Endothelial cell of umbilical vein (primary cell): Measurements from ENCODE around the gene TMPRSS6. TPM values are rescaled to one million over a fixed set of nuclear protein-coding genes. Genes with fewer than 3 reads are reported as not detected.

Experiments
- BruUV-seq: library from RNA; stranded (reverse); fragments of 400-500 nt; replicated peaks from 2 replicates; lab custom pipeline; 2021; lab: Mats Ljungman, UMichigan
- CTCF ChIA-PET: fragments of 300-600, 350-600 bp; sonication (Branson Sonifier 250); formaldehyde crosslinking; loops from one replicate; lab custom pipeline; 2021; ENCODE audit warnings: antibody characterized with exemption, inconsistent platforms; lab: Charles Lee
- POLR2A ChIA-PET: fragments of 300-600, 350-600 bp; sonication (Branson Sonifier 250); formaldehyde crosslinking; loops from one replicate; lab custom pipeline; 2021; ENCODE audit warnings: antibody characterized with exemption, inconsistent platforms; lab: Charles Lee
- DNase-seq: peaks from one replicate; pipeline ENCODE4 v3.0.0-alpha.2; 2011; ENCODE audit warnings: low read depth, low spot score
- FAIRE-seq: peaks from 2 replicates; lab custom pipeline; 2011; peaks lifted over from hg19 to GRCh38; lab: Jason Lieb, UNC
- H2AFZ ChIP-seq: 2 replicates; pipeline ENCODE4 v1.6.0; 2012; ENCODE audit warnings: low read depth, low read length, control low read depth, inconsistent platforms
- H3K27ac ChIP-seq: 2 replicates; pipeline ENCODE4 v1.5.1; 2011; ENCODE audit warnings: low read depth, mild to moderate bottlenecking, control low read depth, low read length, moderate library complexity; ENCODE audit not compliant: insufficient read depth
- H3K27me3 ChIP-seq, 2 experiments: 2 replicates each; pipeline versions ENCODE4 v1.6.0 to v1.6.1; 2011; ENCODE audit warnings: low read length in 2 of 2, mixed read lengths in 1 of 2; ENCODE audit not compliant: control insufficient read depth in 2 of 2, insufficient read depth in 2 of 2
- H3K36me3 ChIP-seq, 2 experiments: 2 replicates in 1 of 2; 3 replicates in 1 of 2; pipeline ENCODE4 v1.5.1; 2011; ENCODE audit warnings: low read length in 2 of 2, mild to moderate bottlenecking in 1 of 2, moderate library complexity in 1 of 2; ENCODE audit not compliant: control insufficient read depth in 2 of 2, insufficient read depth in 2 of 2; ENCODE audit errors: extremely low read depth in 1 of 2
- H3K4me1 ChIP-seq: 3 replicates; pipeline ENCODE4 v1.5.1; 2011; ENCODE audit warnings: mild to moderate bottlenecking, low read length; ENCODE audit not compliant: control insufficient read depth, insufficient read depth; ENCODE audit errors: extremely low read depth
- H3K4me2 ChIP-seq: 2 replicates; pipeline ENCODE4 v1.6.1; 2011; ENCODE audit warnings: low read length, control low read depth, mixed read lengths; ENCODE audit not compliant: insufficient read depth
- H3K4me3 ChIP-seq, 3 experiments: fragments of 200-600 bp in 1 of 3; sonication (generic), shearing (Covaris generic) in 1 of 3; replicated peaks in 1 of 3; 2 replicates each; pipeline ENCODE4 v1.5.1; 2011 to 2016; ENCODE audit warnings: control low read depth in 3 of 3, low read length in 3 of 3, mild to moderate bottlenecking in 2 of 3, inconsistent platforms in 1 of 3, low read depth in 1 of 3, moderate library complexity in 1 of 3; ENCODE audit not compliant: insufficient read depth in 1 of 3
- H3K79me2 ChIP-seq: 2 replicates; pipeline ENCODE4 v1.6.0; 2012; ENCODE audit warnings: low read length, inconsistent platforms; ENCODE audit not compliant: control insufficient read depth, insufficient read depth
- H3K9ac ChIP-seq: replicated peaks from 2 replicates; pipeline ENCODE3; 2011; ENCODE audit warnings: low read length, control low read depth; ENCODE audit not compliant: insufficient read depth; ENCODE audit errors: extremely low read depth
- H3K9me1 ChIP-seq: replicated peaks from 3 replicates; pipeline ENCODE4 v1.6.0; 2011; ENCODE audit warnings: mild to moderate bottlenecking, low read length; ENCODE audit not compliant: control insufficient read depth, insufficient read depth; ENCODE audit errors: extremely low read depth
- H3K9me3 ChIP-seq: replicated peaks from 2 replicates; pipeline ENCODE4 v1.5.1; 2012; ENCODE audit warnings: low read length, inconsistent platforms; ENCODE audit not compliant: control insufficient read depth, insufficient read depth
- H4K20me1 ChIP-seq: replicated peaks from 2 replicates; pipeline ENCODE3; 2011; ENCODE audit warnings: mild to moderate bottlenecking, low read length; ENCODE audit not compliant: control insufficient read depth, insufficient read depth; ENCODE audit errors: extremely low read depth
- CTCF ChIP-seq, 2 donors: IDR thresholded peaks; 1 replicate in 1 of 2; 2 replicates in 1 of 2; pipeline ENCODE4 v1.5.1; 2011; ENCODE audit warnings: low read length in 2 of 2, mild to moderate bottlenecking in 2 of 2, moderate library complexity in 2 of 2, control low read depth in 1 of 2, inconsistent platforms in 1 of 2, low read depth in 1 of 2; ENCODE audit not compliant: insufficient read depth in 1 of 2; ENCODE audit errors: extremely low read depth in 1 of 2
- EZH2 ChIP-seq: IDR thresholded peaks from 2 replicates; pipeline ENCODE4 v1.6.1; 2012; ENCODE audit warnings: borderline replicate concordance, low read depth, mild to moderate bottlenecking, moderate library complexity, low read length, inconsistent platforms; ENCODE audit not compliant: severe bottlenecking
- FOS ChIP-seq: IDR thresholded peaks from 2 replicates; pipeline ENCODE4 v1.6.1; 2011; ENCODE audit warnings: mild to moderate bottlenecking, low read length, moderate library complexity, borderline replicate concordance; ENCODE audit not compliant: insufficient read depth
- GATA2 ChIP-seq: IDR thresholded peaks from 2 replicates; pipeline ENCODE4 v1.7.0; 2011; ENCODE audit warnings: low read depth, mild to moderate bottlenecking, moderate library complexity, mixed read lengths, low read length; ENCODE audit not compliant: insufficient read length, insufficient read depth
- JUN ChIP-seq: IDR thresholded peaks from 2 replicates; pipeline ENCODE4 v1.6.1; 2011; ENCODE audit warnings: borderline replicate concordance, low read depth; ENCODE audit not compliant: insufficient read length, insufficient read depth
- MAX ChIP-seq: IDR thresholded peaks from 2 replicates; pipeline ENCODE4 v1.6.1; 2011; ENCODE audit not compliant: insufficient read depth, insufficient read length
- MYC ChIP-seq: IDR thresholded peaks from one replicate; pipeline ENCODE4 v1.6.1; 2011; ENCODE audit warnings: mild to moderate bottlenecking, low read depth, low read length
- POLR2A ChIP-seq: IDR thresholded peaks from 2 replicates; pipeline ENCODE4 v1.6.1; 2012; ENCODE audit warnings: low read depth, mild to moderate bottlenecking, control low read depth, low read length
- POLR2AphosphoS5 ChIP-seq: IDR thresholded peaks from 2 replicates; pipeline ENCODE4 v1.6.1; 2012; ENCODE audit warnings: low read depth, mild to moderate bottlenecking, control low read depth, low read length, moderate library complexity; ENCODE audit not compliant: insufficient read depth
- dilution Hi-C: fragments of 300-500 bp; cut with MboI; formaldehyde crosslinking; loops from one replicate; pipeline ENCODE4 v1.15.0; 2019; ENCODE audit warnings: low sequenced_read_pairs; ENCODE audit not compliant: extremely low pct_ligation_motif_present
- intact Hi-C: fragments of 100-400 bp; cut with micrococcal nuclease; formaldehyde crosslinking; loops from one replicate; pipeline ENCODE4 v1.10.0; 2022
- polyA plus RNA-seq, 4 experiments: library from polyadenylated mRNA; depleted of rRNA in 3 of 4; stranded (reverse) in 3 of 4; unstranded in 1 of 4; fragments of >200 nt; gene quantifications; 2 replicates each; pipeline versions ENCODE4 v1.2.1 to v1.2.3, GENCODE V29; 2011 to 2012; ENCODE audit warnings: missing spikeins in 1 of 4
- total RNA-seq: library from RNA; stranded (reverse); gene quantifications from 2 replicates; pipeline ENCODE4 v1.2.3, GENCODE V29; 2021

The TMPRSS6 gene
- total and polyA plus RNA-seq, 2 donors (not counting 3 experiments of a cell fraction or from before 2014, with no cell fraction given), result not detected

DNA sequence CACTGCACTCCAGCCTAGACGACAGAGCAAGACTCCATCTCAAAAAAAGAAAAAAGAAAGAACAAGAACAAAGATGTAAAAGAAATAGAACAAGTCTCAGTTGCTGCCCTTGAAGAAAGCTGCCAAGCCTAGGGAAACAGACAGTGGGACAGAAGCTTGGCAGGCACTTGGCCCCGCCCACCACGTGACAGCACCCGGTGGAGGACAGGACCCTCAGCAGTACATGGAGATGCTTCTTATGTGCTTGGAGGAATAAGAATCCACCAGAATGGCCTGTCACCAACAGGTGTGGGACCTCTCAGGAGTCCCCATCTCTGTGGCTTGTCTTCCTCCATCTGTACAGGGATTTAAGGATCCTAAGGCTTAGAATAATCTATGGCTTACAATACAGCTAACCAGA, 7.6 kb upstream of the TMPRSS6 start:
- H3K36me3 ChIP-seq, result no peaks in the 10 kb centered on the region
- H3K4me1 ChIP-seq, result no peaks in the 10 kb centered on the region
- H3K4me2 ChIP-seq, result no peak overlapping the region
- peaks cover 0 to 5% of the 10 kb centered on the region in 2 experiments for H3K27me3 ChIP-seq
- H3K9ac ChIP-seq, result no peak overlapping the region
- H3K27ac ChIP-seq, result no peak overlapping the region
- TF ChIP-seq MYC (no peak), FOS (no peak), JUN (no peak), POLR2A (no peak), EZH2 (no peak), MAX (no peak), POLR2AphosphoS5 (no peak), GATA2 (no peak)
- CTCF ChIA-PET, result interaction anchor here (0.9 kb wide), 1 partner anchor 82 kb away, joined by 4 read pairs; no protein-coding TSS in a partner anchor
- POLR2A ChIA-PET, result no interaction called here
- intact Hi-C loops (no loop called here), dilution Hi-C loops (no loop called here)
- DNase-seq (no peak), FAIRE-seq (no peak)
- no peaks in the 10 kb centered on the region for H3K9me1 ChIP-seq
- no TSS peak for BruUV-seq
- no peak overlapping the region for H3K4me3 ChIP-seq
- H2AFZ ChIP-seq, result no peak overlapping the region
- H3K79me2 ChIP-seq, result no peaks in the 10 kb centered on the region
- H4K20me1 ChIP-seq, result no peaks in the 10 kb centered on the region
- H3K9me3 ChIP-seq, result no peaks in the 10 kb centered on the region

GRCh38 chr22:37115032-37115431, 5.5 kb upstream of the TMPRSS6 start:
- Histone ChIP-seq H3K9me1 (no peaks in the 10 kb centered on the region), H3K27me3 (peaks cover 0 to 5% of the 10 kb centered on the region in 2 experiments), H3K4me2 (no peak overlapping the region), H3K27ac (no peak overlapping the region), H3K79me2 (no peaks in the 10 kb centered on the region), H3K9ac (no peak overlapping the region), H3K4me3 (no peak overlapping the region), H3K36me3 (no peaks in the 10 kb centered on the region), H3K9me3 (no peaks in the 10 kb centered on the region), H2AFZ (no peak overlapping the region), H4K20me1 (no peaks in the 10 kb centered on the region), H3K4me1 (no peaks in the 10 kb centered on the region)
- TF ChIP-seq CTCF (IDR thresholded peaks at IDR 0.05; ENCODE audit: extremely low read depth in 1 of 2, insufficient read depth in 1 of 2, low read depth in 1 of 2, low read length in 2 of 2), result no peak
- TF ChIP-seq MYC, result no peak
- no peak for TF ChIP-seq POLR2AphosphoS5
- no peak for TF ChIP-seq MAX
- TF ChIP-seq FOS, result no peak
- TF ChIP-seq JUN, result no peak
- TF ChIP-seq EZH2, result no peak
- no peak for TF ChIP-seq GATA2
- TF ChIP-seq POLR2A, result no peak
- intact Hi-C loops (no loop called here), dilution Hi-C loops (no loop called here)
- BruUV-seq, result no TSS peak
- DNase-seq, result no peak
- no peak for FAIRE-seq
- ChIA-PET POLR2A (no interaction called here), CTCF (no interaction called here)
